ENCODE measurements around the gene POLR1A.

The POLR1A gene

GRCh38 chr2:86105252-86105968, at the start of gene POLR1A:
TSS of gene POLR1A (minus strand) at chr2:86105886. CDS start at chr2:86105776, 110 bp downstream.
- H3K36me3 Mint-ChIP-seq (ENCODE audit: low read depth): peaks cover 94% of the 10 kb centered on the region

GRCh38 chr2:86150502-86150901, 44.8 kb upstream of the POLR1A start:
- no peak for DNase-seq
- Mint-ChIP-seq H3K4me3 (no peak overlapping the region), H3K4me1 (ENCODE audit: low read depth) (peaks cover 13% of the 10 kb centered on the region), H3K9me3 (no peaks in the 10 kb centered on the region), H3K27ac (peak overlapping the region; percentile 35), H3K36me3 (ENCODE audit: low read depth) (peaks cover 93% of the 10 kb centered on the region), H3K27me3 (no peaks in the 10 kb centered on the region)

More at GRCh38 chr2:86105252-86105968, at the start of gene POLR1A:
- peak; percentile 87 for DNase-seq
- Mint-ChIP-seq H3K27me3 (no peaks in the 10 kb centered on the region), H3K27ac (peak within 1 kb of the TSS; percentile 98), H3K4me3 (peak within 1 kb of the TSS; percentile 92), H3K4me1 (ENCODE audit: low read depth) (peaks cover 65% of the 10 kb centered on the region), H3K9me3 (no peaks in the 10 kb centered on the region)

GRCh38 chr2:86147793-86148192, 42.1 kb upstream of the POLR1A start:
- H3K4me3 Mint-ChIP-seq: no peak overlapping the region
- H3K9me3 Mint-ChIP-seq: no peaks in the 10 kb centered on the region
- H3K27me3 Mint-ChIP-seq: no peaks in the 10 kb centered on the region
- peaks cover 12% of the 10 kb centered on the region for H3K4me1 Mint-ChIP-seq (ENCODE audit: low read depth)
- peak overlapping the region; percentile 77 for H3K27ac Mint-ChIP-seq
- H3K36me3 Mint-ChIP-seq (ENCODE audit: low read depth): peaks cover 94% of the 10 kb centered on the region
- no peak for DNase-seq

GRCh38 chr2:86143926-86144685, 38.4 kb upstream of the POLR1A start:
- DNase-seq: no peak
- Mint-ChIP-seq H3K4me1 (ENCODE audit: low read depth) (peaks cover 20% of the 10 kb centered on the region), H3K27ac (peak overlapping the region; percentile 70), H3K27me3 (no peaks in the 10 kb centered on the region), H3K4me3 (no peak overlapping the region), H3K9me3 (no peaks in the 10 kb centered on the region), H3K36me3 (ENCODE audit: low read depth) (peaks cover 95% of the 10 kb centered on the region)

GRCh38 chr2:86143307-86143706, 37.6 kb upstream of the POLR1A start:
- peak overlapping the region; percentile 72 for H3K27ac Mint-ChIP-seq
- no peaks in the 10 kb centered on the region for H3K27me3 Mint-ChIP-seq
- H3K4me3 Mint-ChIP-seq: no peak overlapping the region
- no peaks in the 10 kb centered on the region for H3K9me3 Mint-ChIP-seq
- DNase-seq: no peak
- peaks cover 24% of the 10 kb centered on the region for H3K4me1 Mint-ChIP-seq (ENCODE audit: low read depth)
- H3K36me3 Mint-ChIP-seq (ENCODE audit: low read depth): peaks cover 95% of the 10 kb centered on the region

GRCh38 chr2:86142436-86143257, 37.0 kb upstream of the POLR1A start:
- peak overlapping the region; percentile 72 for H3K27ac Mint-ChIP-seq
- no peak overlapping the region for H3K4me3 Mint-ChIP-seq
- peaks cover 95% of the 10 kb centered on the region for H3K36me3 Mint-ChIP-seq (ENCODE audit: low read depth)
- no peaks in the 10 kb centered on the region for H3K27me3 Mint-ChIP-seq
- no peaks in the 10 kb centered on the region for H3K9me3 Mint-ChIP-seq
- no peak for DNase-seq
- H3K4me1 Mint-ChIP-seq (ENCODE audit: low read depth): peaks cover 21% of the 10 kb centered on the region

- Mint-ChIP-seq H3K9me3 (no peaks in the 10 kb centered on the region), H3K27me3 (no peaks in the 10 kb centered on the region), H3K4me1 (ENCODE audit: low read depth) (peaks cover 21% of the 10 kb centered on the region), H3K4me3 (no peak overlapping the region), H3K27ac (peak overlapping the region; percentile 90), H3K36me3 (ENCODE audit: low read depth) (peaks cover 97% of the 10 kb centered on the region)
- no peak for DNase-seq
Observed at GRCh38 chr2:86140969-86141392, 35.3 kb upstream of the POLR1A start.

GRCh38 chr2:86139981-86140380, 34.3 kb upstream of the POLR1A start:
- no peaks in the 10 kb centered on the region for H3K27me3 Mint-ChIP-seq
- DNase-seq: no peak
- peak overlapping the region; percentile 90 for H3K27ac Mint-ChIP-seq
- H3K36me3 Mint-ChIP-seq (ENCODE audit: low read depth): peaks cover 97% of the 10 kb centered on the region
- H3K4me3 Mint-ChIP-seq: no peak overlapping the region
- peaks cover 21% of the 10 kb centered on the region for H3K4me1 Mint-ChIP-seq (ENCODE audit: low read depth)
- no peaks in the 10 kb centered on the region for H3K9me3 Mint-ChIP-seq

- H3K36me3 Mint-ChIP-seq (ENCODE audit: low read depth): peaks cover 97% of the 10 kb centered on the region
- H3K9me3 Mint-ChIP-seq: no peaks in the 10 kb centered on the region
- H3K4me3 Mint-ChIP-seq: peak overlapping the region; percentile 23
- H3K27ac Mint-ChIP-seq: peak overlapping the region; percentile 90
- H3K4me1 Mint-ChIP-seq (ENCODE audit: low read depth): peaks cover 21% of the 10 kb centered on the region
- no peak for DNase-seq
- no peaks in the 10 kb centered on the region for H3K27me3 Mint-ChIP-seq
Observed at GRCh38 chr2:86138736-86139625, 33.3 kb upstream of the POLR1A start.

- Mint-ChIP-seq H3K36me3 (ENCODE audit: low read depth) (peaks cover 100% of the 10 kb centered on the region), H3K27ac (peak overlapping the region; percentile 62), H3K9me3 (no peaks in the 10 kb centered on the region), H3K27me3 (no peaks in the 10 kb centered on the region), H3K4me3 (no peak overlapping the region), H3K4me1 (ENCODE audit: low read depth) (peaks cover 21% of the 10 kb centered on the region)
- DNase-seq: no peak
Observed at GRCh38 chr2:86136141-86136540, 30.5 kb upstream of the POLR1A start.

GRCh38 chr2:86135653-86136052, 30.0 kb upstream of the POLR1A start:
- DNase-seq: no peak
- H3K36me3 Mint-ChIP-seq (ENCODE audit: low read depth): peaks cover 99% of the 10 kb centered on the region
- no peaks in the 10 kb centered on the region for H3K9me3 Mint-ChIP-seq
- H3K27ac Mint-ChIP-seq: peak overlapping the region; percentile 18
- peaks cover 21% of the 10 kb centered on the region for H3K4me1 Mint-ChIP-seq (ENCODE audit: low read depth)
- no peaks in the 10 kb centered on the region for H3K27me3 Mint-ChIP-seq
- H3K4me3 Mint-ChIP-seq: no peak overlapping the region

GRCh38 chr2:86134709-86135108, 29.0 kb upstream of the POLR1A start:
- Mint-ChIP-seq H3K36me3 (ENCODE audit: low read depth) (peaks cover 99% of the 10 kb centered on the region), H3K27ac (no peak overlapping the region), H3K4me3 (no peak overlapping the region), H3K4me1 (ENCODE audit: low read depth) (peaks cover 18% of the 10 kb centered on the region), H3K27me3 (no peaks in the 10 kb centered on the region), H3K9me3 (no peaks in the 10 kb centered on the region)
- DNase-seq: no peak

- Mint-ChIP-seq H3K36me3 (ENCODE audit: low read depth) (peaks cover 97% of the 10 kb centered on the region), H3K27me3 (no peaks in the 10 kb centered on the region), H3K9me3 (no peaks in the 10 kb centered on the region), H3K4me1 (ENCODE audit: low read depth) (no peaks in the 10 kb centered on the region), H3K4me3 (no peak overlapping the region), H3K27ac (no peak overlapping the region)
- DNase-seq: no peak
Observed at GRCh38 chr2:86124683-86125082, 19.0 kb upstream of the POLR1A start.

Measured in activated T-cell treated with anti-CD3 and anti-CD28 coated beads, Interleukin-2, amount 50 U/mL, for 24 hours (primary cell).